Ovary (tissue), 3 donors: ENCODE measurements around the gene LRP1B.
"Not testable (repeated sequence)": the region's sequence is repeated elsewhere in the genome, so short reads cannot be mapped to it uniquely, and the experiment has no call there.

Experiments
- EP300 ChIP-seq: sonication (generic); formaldehyde crosslinking; IDR thresholded peaks from one replicate; pipeline ENCODE4 v1.6.1; 2017; ENCODE audit warnings: antibody characterized with exemption
- POLR2A ChIP-seq: fragments of 450-650 bp; IDR thresholded peaks from one replicate; pipeline ENCODE4 v1.6.1; 2017; ENCODE audit warnings: antibody characterized with exemption, mild to moderate bottlenecking, moderate library complexity
- TF ChIP-seq, protein P1 (sequence below), 3 donors: fragments of 450-650 bp in 2 of 3; fragments of 200-600 bp in 1 of 3; IDR thresholded peaks; one replicate each; pipeline versions ENCODE4 v1.5.1 to v1.8.0; 2016 to 2022; ENCODE audit warnings: antibody characterized with exemption in 3 of 3, mild to moderate bottlenecking in 1 of 3
- donor health status: DM: no; HTN: no; CAD: no.

DNA sequence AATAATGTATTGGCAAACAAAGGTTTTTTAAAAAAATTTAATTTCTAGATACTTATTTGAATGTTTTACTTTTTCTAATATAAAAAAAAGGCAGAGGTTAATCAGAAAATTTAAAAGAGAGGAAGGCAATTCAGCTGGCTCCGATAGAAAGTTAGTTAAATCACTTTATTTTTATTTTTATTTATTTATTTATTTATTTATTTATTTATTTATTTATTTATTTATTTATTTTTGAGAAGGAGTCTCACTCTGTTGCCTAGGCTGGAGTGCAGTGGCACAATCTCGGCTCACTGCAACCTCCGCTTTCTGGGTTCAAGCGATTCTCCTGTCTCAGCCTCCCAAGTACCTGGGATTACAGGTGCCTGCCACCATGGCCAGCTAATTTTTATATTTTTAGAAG is 1480.7 kb downstream of the LRP1B start:
- TF ChIP-seq, protein P1, sequence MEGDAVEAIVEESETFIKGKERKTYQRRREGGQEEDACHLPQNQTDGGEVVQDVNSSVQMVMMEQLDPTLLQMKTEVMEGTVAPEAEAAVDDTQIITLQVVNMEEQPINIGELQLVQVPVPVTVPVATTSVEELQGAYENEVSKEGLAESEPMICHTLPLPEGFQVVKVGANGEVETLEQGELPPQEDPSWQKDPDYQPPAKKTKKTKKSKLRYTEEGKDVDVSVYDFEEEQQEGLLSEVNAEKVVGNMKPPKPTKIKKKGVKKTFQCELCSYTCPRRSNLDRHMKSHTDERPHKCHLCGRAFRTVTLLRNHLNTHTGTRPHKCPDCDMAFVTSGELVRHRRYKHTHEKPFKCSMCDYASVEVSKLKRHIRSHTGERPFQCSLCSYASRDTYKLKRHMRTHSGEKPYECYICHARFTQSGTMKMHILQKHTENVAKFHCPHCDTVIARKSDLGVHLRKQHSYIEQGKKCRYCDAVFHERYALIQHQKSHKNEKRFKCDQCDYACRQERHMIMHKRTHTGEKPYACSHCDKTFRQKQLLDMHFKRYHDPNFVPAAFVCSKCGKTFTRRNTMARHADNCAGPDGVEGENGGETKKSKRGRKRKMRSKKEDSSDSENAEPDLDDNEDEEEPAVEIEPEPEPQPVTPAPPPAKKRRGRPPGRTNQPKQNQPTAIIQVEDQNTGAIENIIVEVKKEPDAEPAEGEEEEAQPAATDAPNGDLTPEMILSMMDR (IDR thresholded peaks at IDR 0.05): not testable (repeated sequence)
- not testable (repeated sequence) for TF ChIP-seq POLR2A, EP300
